Measurements from ENCODE around the gene PDS5B. TPM values are rescaled to one million over a fixed set of nuclear protein-coding genes. Genes with fewer than 3 reads are reported as not detected.

Gene PDS5B
- total RNA-seq, 1 donor from 2014 or later, result 43.1 TPM

GRCh38 chr13:32590266-32590665 is 4.0 kb downstream of the PDS5B start:
- DNase-seq (ENCODE audit: low read depth), result no peak

- no peak for DNase-seq (ENCODE audit: low read depth)
These were observed 5.8 kb downstream of the PDS5B start for GRCh38 chr13:32592082-32592481.

- no peak for DNase-seq (ENCODE audit: low read depth)
These were observed 8.0 kb downstream of the PDS5B start for GRCh38 chr13:32594157-32594738.

- DNase-seq (ENCODE audit: low read depth), result no peak
These were observed 9.1 kb downstream of the PDS5B start for GRCh38 chr13:32595306-32595705.

- no peak for DNase-seq (ENCODE audit: low read depth)
These were observed 14.6 kb downstream of the PDS5B start for GRCh38 chr13:32600890-32601289.

- peak; percentile 18 for DNase-seq (ENCODE audit: low read depth)
These were observed 23.2 kb downstream of the PDS5B start for GRCh38 chr13:32609428-32609827.

GRCh38 chr13:32610538-32610937 is 24.3 kb downstream of the PDS5B start:
- DNase-seq (ENCODE audit: low read depth), result no peak

GRCh38 chr13:32610977-32611376 is 24.7 kb downstream of the PDS5B start:
- no peak for DNase-seq (ENCODE audit: low read depth)

- DNase-seq (ENCODE audit: low read depth), result no peak
These were observed 30.7 kb downstream of the PDS5B start for GRCh38 chr13:32616883-32617511.

GRCh38 chr13:32622827-32623226 is 36.6 kb downstream of the PDS5B start:
- no peak for DNase-seq (ENCODE audit: low read depth)

- DNase-seq (ENCODE audit: low read depth), result no peak
These were observed 38.2 kb downstream of the PDS5B start for GRCh38 chr13:32624441-32624840.

GRCh38 chr13:32627793-32628192 is 41.5 kb downstream of the PDS5B start:
- no peak for DNase-seq (ENCODE audit: low read depth)

- no peak for DNase-seq (ENCODE audit: low read depth)
These were observed 43.1 kb downstream of the PDS5B start for GRCh38 chr13:32629313-32629712.

- no peak for DNase-seq (ENCODE audit: low read depth)
These were observed 43.6 kb downstream of the PDS5B start for GRCh38 chr13:32629866-32630265.

GRCh38 chr13:32632343-32632909 is 46.2 kb downstream of the PDS5B start:
- DNase-seq (ENCODE audit: low read depth), result no peak

GRCh38 chr13:32636711-32637110 is 50.5 kb downstream of the PDS5B start:
- DNase-seq (ENCODE audit: low read depth), result no peak

GRCh38 chr13:32638739-32639138 is 52.5 kb downstream of the PDS5B start:
- DNase-seq (ENCODE audit: low read depth), result no peak

- DNase-seq (ENCODE audit: low read depth), result peak; percentile 66
These were observed 53.4 kb downstream of the PDS5B start for GRCh38 chr13:32639502-32640105.

- no peak for DNase-seq (ENCODE audit: low read depth)
These were observed 56.1 kb downstream of the PDS5B start for GRCh38 chr13:32642316-32642715.

GRCh38 chr13:32642858-32643257 is 56.6 kb downstream of the PDS5B start:
- DNase-seq (ENCODE audit: low read depth), result no peak

- DNase-seq (ENCODE audit: low read depth), result no peak
These were observed 59.6 kb downstream of the PDS5B start for GRCh38 chr13:32645854-32646253.

GRCh38 chr13:32647926-32648325 is 61.7 kb downstream of the PDS5B start:
- no peak for DNase-seq (ENCODE audit: low read depth)

GRCh38 chr13:32650705-32651311 is 64.6 kb downstream of the PDS5B start:
- peak; percentile 79 for DNase-seq (ENCODE audit: low read depth)

All from renal cortical epithelial cell (primary cell).